ENCODE measurements around the gene HPDL. TPM values are rescaled to one million over a fixed set of nuclear protein-coding genes. Genes with fewer than 3 reads are reported as not detected.

The HPDL gene
- total and polyA plus RNA-seq, 10 of the 15 experiments (the other 5 are each of a cell fraction or from before 2014, with no cell fraction given) = 1.3 to 75.5 (median 31.8) TPM

GRCh38 chr1:45346473-45346872 lies 19.8 kb downstream of the HPDL start:
- Histone ChIP-seq H3K27me3 (replicated peaks in 1 of 2; ENCODE audit: control insufficient read depth in 2 of 2, insufficient read depth in 2 of 2, low read length in 1 of 2) (no peaks in the 10 kb centered on the region), H3K79me2 (ENCODE audit: control insufficient read depth, insufficient read depth, low read length) (peaks cover 10% of the 10 kb centered on the region), H3K9me3 (replicated peaks; ENCODE audit: control insufficient read depth, insufficient read depth, low read length) (no peaks in the 10 kb centered on the region), H2AFZ (ENCODE audit: control insufficient read depth, low read depth, low read length) (no peak overlapping the region), H3K9ac (ENCODE audit: control insufficient read depth, insufficient read depth, low read length) (no peak overlapping the region), H3K4me1 (ENCODE audit: control insufficient read depth, insufficient read depth, low read length) (0 out of 2 replicates have a peak, but pooled peaks cover 5% of the 10 kb centered on the region), H3K4me2 (ENCODE audit: control insufficient read depth, insufficient read depth) (no peak overlapping the region), H3K27ac (ENCODE audit: control insufficient read depth, insufficient read depth) (no peak overlapping the region), H4K20me1 (ENCODE audit: control insufficient read depth, insufficient read depth) (no peaks in the 10 kb centered on the region), H3K36me3 (ENCODE audit: control insufficient read depth in 2 of 2, insufficient read depth in 2 of 2, low read length in 1 of 2) (peaks cover 19 to 27% of the 10 kb centered on the region in 2 experiments), H3K4me3 (no peak overlapping the region)
- ChIA-PET RAD21 (ENCODE audit: unreplicated experiment) (interaction anchor here (0.8 to 1.4 kb wide), 3 partner anchors 14 to 332 kb away, joined by 3 to 5 read pairs (median 4); no protein-coding TSS in a partner anchor), CTCF (interaction anchor here (0.5 to 4.1 kb wide), 5 partner anchors 41 to 333 kb away, joined by 3 to 25 read pairs (median 4); partner anchors contain the start of gene TESK2), POLR2A (interaction anchor here (1.3 kb wide), 1 partner anchor 9 kb away, joined by 4 read pairs; no protein-coding TSS in a partner anchor), SMC1A (ENCODE audit: uncharacterized antibody, unreplicated experiment) (interaction anchor here (1.3 kb wide), 1 partner anchor 10 kb away, joined by 3 read pairs; no protein-coding TSS in a partner anchor)
- no TSS peak for BruUV-seq (replicated peaks)
- 50% methylated on average over 2 of the region's 2 CpGs for WGBS (ENCODE audit: insufficient coverage, insufficient replicate concordance, low lambda C conversion rate, missing lambda C conversion rate)
- FAIRE-seq (no peak), ATAC-seq (no peak), DNase-seq (ENCODE audit: low read depth, low spot score) (no peak)
- in situ Hi-C loops (cut with MboI) (no loop called here), intact Hi-C loops (cut with micrococcal nuclease; ENCODE audit: unreplicated experiment) (no loop called here)
- TF ChIP-seq NFYA (IDR thresholded peaks at IDR 0.05; ENCODE audit: borderline replicate concordance, low read depth, low read length) = no peak

GRCh38 chr1:45348020-45348419 lies 21.3 kb downstream of the HPDL start:
- RAD21 ChIA-PET (ENCODE audit: unreplicated experiment) = interaction anchor here (0.9 to 1.7 kb wide), 4 partner anchors 9 to 145 kb away, joined by 3 to 7 read pairs (median 3); partner anchors contain the start of gene TOE1
- ATAC-seq (no peak), FAIRE-seq (no peak), DNase-seq (ENCODE audit: low read depth, low spot score) (no peak)
- Histone ChIP-seq H3K4me3 (no peak overlapping the region), H3K4me1 (ENCODE audit: control insufficient read depth, insufficient read depth, low read length) (no peaks in the 10 kb centered on the region), H3K27ac (ENCODE audit: control insufficient read depth, insufficient read depth) (no peak overlapping the region), H3K27me3 (replicated peaks in 1 of 2; ENCODE audit: control insufficient read depth in 2 of 2, insufficient read depth in 2 of 2, low read length in 1 of 2) (no peaks in the 10 kb centered on the region), H3K4me2 (ENCODE audit: control insufficient read depth, insufficient read depth) (no peak overlapping the region), H3K36me3 (ENCODE audit: control insufficient read depth in 2 of 2, insufficient read depth in 2 of 2, low read length in 1 of 2) (peaks cover 9 to 14% of the 10 kb centered on the region in 2 experiments), H3K9ac (ENCODE audit: control insufficient read depth, insufficient read depth, low read length) (no peak overlapping the region), H4K20me1 (ENCODE audit: control insufficient read depth, insufficient read depth) (no peaks in the 10 kb centered on the region), H2AFZ (ENCODE audit: control insufficient read depth, low read depth, low read length) (no peak overlapping the region), H3K79me2 (ENCODE audit: control insufficient read depth, insufficient read depth, low read length) (no peaks in the 10 kb centered on the region), H3K9me3 (replicated peaks; ENCODE audit: control insufficient read depth, insufficient read depth, low read length) (no peaks in the 10 kb centered on the region)
- no peak for TF ChIP-seq ESRRA (IDR thresholded peaks at IDR 0.05; ENCODE audit: low read length)
- TF ChIP-seq STAT1 (conservative IDR thresholded peaks at IDR 0.05) = no peak
- TF ChIP-seq BACH1 (IDR thresholded peaks at IDR 0.05; ENCODE audit: borderline replicate concordance) = no peak
- WGBS (ENCODE audit: insufficient coverage, insufficient replicate concordance, low lambda C conversion rate, missing lambda C conversion rate) = 97% methylated on average over 2 of the region's 2 CpGs
- CTCF ChIA-PET = interaction anchor here (0.8 to 4.1 kb wide), 6 partner anchors 9 to 144 kb away, joined by 3 to 25 read pairs (median 4); partner anchors contain the start of gene TESK2
- no TSS peak for BruUV-seq (replicated peaks)
- POLR2A ChIA-PET = interaction anchor here (0.5 to 1.3 kb wide), 4 partner anchors 8 to 299 kb away, joined by 3 to 6 read pairs (median 3); partner anchors contain the start of genes MUTYH and TOE1
- SMC1A ChIA-PET (ENCODE audit: uncharacterized antibody, unreplicated experiment) = interaction anchor here (0.7 to 3.8 kb wide), 8 partner anchors 8 to 555 kb away, joined by 3 to 23 read pairs (median 4); partner anchors contain the start of genes MUTYH, TESK2 and TOE1
- intact Hi-C loops (cut with micrococcal nuclease; ENCODE audit: unreplicated experiment) (no loop called here), in situ Hi-C loops (cut with MboI) (no loop called here)
